GM12878 (cell line): ENCODE results near the gene TMEM161A. TPM values are rescaled to one million over a fixed set of nuclear protein-coding genes. Genes with fewer than 3 reads are reported as not detected.

Experiments used
- ATAC-seq: fragments of 200-7000 bp; cut with Tn5 transposase; 3 replicates; pipeline ENCODE4 v1.9.1; 2020; ENCODE audit warnings: mild to moderate bottlenecking, moderate library complexity
- BruUV-seq: library from RNA; stranded (reverse); fragments of 400-500 nt; replicated peaks from 2 replicates; lab custom pipeline; 2021; lab: Mats Ljungman, UMichigan
- CTCF ChIA-PET: fragments of 300-600 bp; sonication (Branson Sonifier 250); formaldehyde crosslinking; extraction: SDS; loops from one replicate; lab custom pipeline; 2021; ENCODE audit warnings: inconsistent platforms; lab: Yijun Ruan, JAX
- POLR2A ChIA-PET: fragments of 350-600 bp; formaldehyde crosslinking; extraction: SDS; loops from one replicate; lab custom pipeline; 2021; ENCODE audit warnings: inconsistent platforms; lab: Charles Lee
- RAD21 ChIA-PET: fragments of 300-600 bp; sonication (Branson Sonifier 250); formaldehyde crosslinking; loops from one replicate; lab custom pipeline; 2023; ENCODE audit warnings: antibody characterized with exemption; ENCODE audit not compliant: unreplicated experiment; lab: Charles Lee
- SMC1A ChIA-PET: fragments of 300-600 bp; sonication (Branson Sonifier 250); formaldehyde crosslinking; loops from one replicate; lab custom pipeline; 2023; ENCODE audit not compliant: unreplicated experiment, uncharacterized antibody; lab: Charles Lee
- DNase-seq: peaks from one replicate; pipeline ENCODE4 v3.0.0-alpha.2; 2011; ENCODE audit warnings: low read depth, low spot score
- FAIRE-seq: peaks from 3 replicates; lab custom pipeline; 2011; peaks lifted over from hg19 to GRCh38; lab: Jason Lieb, UNC
- H2AFZ ChIP-seq: 2 replicates; pipeline ENCODE4 v1.6.0; 2011; ENCODE audit warnings: low read depth, low read length, control low read depth; ENCODE audit not compliant: control insufficient read depth
- H3K27ac ChIP-seq: 2 replicates; pipeline ENCODE4 v1.5.1; 2011; ENCODE audit warnings: control low read depth; ENCODE audit not compliant: control insufficient read depth, insufficient read depth
- H3K27me3 ChIP-seq, 2 experiments: replicated peaks in 1 of 2; 2 replicates each; pipeline versions ENCODE4 v1.6.0 to v1.6.1; 2011; ENCODE audit warnings: low read length in 1 of 2; ENCODE audit not compliant: control insufficient read depth in 2 of 2, insufficient read depth in 2 of 2
- H3K36me3 ChIP-seq, 2 experiments: 2 replicates each; pipeline ENCODE4 v1.5.1; 2011; ENCODE audit warnings: low read length in 1 of 2; ENCODE audit not compliant: control insufficient read depth in 2 of 2, insufficient read depth in 2 of 2
- H3K4me1 ChIP-seq: 2 replicates; pipeline ENCODE4 v1.6.1; 2011; ENCODE audit warnings: mild to moderate bottlenecking, low read length, moderate library complexity, mixed read lengths; ENCODE audit not compliant: control insufficient read depth, insufficient read depth
- H3K4me2 ChIP-seq: 2 replicates; pipeline ENCODE4 v1.6.0; 2011; ENCODE audit warnings: control low read depth; ENCODE audit not compliant: control insufficient read depth, insufficient read depth
- H3K4me3 ChIP-seq: fragments of 200-600 bp; sonication (generic); 2 replicates; pipeline ENCODE4 v1.5.1; 2016
- H3K79me2 ChIP-seq: 2 replicates; pipeline ENCODE4 v1.6.0; 2011; ENCODE audit warnings: low read length; ENCODE audit not compliant: control insufficient read depth, insufficient read depth
- H3K9ac ChIP-seq: 2 replicates; pipeline ENCODE4 v1.8.0; 2011; ENCODE audit warnings: low read length, control low read depth, mixed read lengths; ENCODE audit not compliant: control insufficient read depth, insufficient read depth
- H3K9me3 ChIP-seq: replicated peaks from 3 replicates; pipeline ENCODE4 v1.5.1; 2011; ENCODE audit warnings: mild to moderate bottlenecking, low read length; ENCODE audit not compliant: control insufficient read depth, insufficient read depth
- H4K20me1 ChIP-seq: 2 replicates; pipeline ENCODE4 v1.6.0; 2011; ENCODE audit not compliant: control insufficient read depth, insufficient read depth
- IRF5 ChIP-seq: fragments of 450-650 bp; IDR thresholded peaks from 2 replicates; pipeline ENCODE4 v1.6.1; 2017; ENCODE audit warnings: borderline replicate concordance
- RAD21 ChIP-seq: IDR thresholded peaks from 2 replicates; pipeline ENCODE4 v1.6.1; 2011; ENCODE audit warnings: mild to moderate bottlenecking, low read depth, low read length, moderate library complexity; ENCODE audit not compliant: insufficient read depth
- WGBS: methylation state at CpG from one replicate; pipeline ENCODE4 v1.1.6; 2016; ENCODE audit warnings: low lambda C conversion rate; ENCODE audit not compliant: insufficient replicate concordance, insufficient coverage; ENCODE audit errors: missing lambda C conversion rate; 5-methylcytosine and 5-hydroxymethylcytosine counted together
- in situ Hi-C: fragments of 300-500 bp; cut with MboI; formaldehyde crosslinking; loops from 9 replicates; pipeline ENCODE4 v1.14.3; 2018; ENCODE audit warnings: mixed read lengths
- intact Hi-C: fragments of 100-400 bp; cut with micrococcal nuclease; formaldehyde crosslinking; loops from one replicate; pipeline ENCODE4 v1.14.2; 2022; ENCODE audit not compliant: unreplicated experiment
- polyA plus RNA-seq, 11 experiments: library from polyadenylated mRNA; depleted of rRNA in 4 of 11; unstranded in 6 of 11; stranded (reverse) in 5 of 11; fragments of >200 nt; fragmentation: Nextera tagmentation in 4 of 11; fragmentation: Illumina TruSeq in 1 of 11; extraction: Ambion mirVana in 4 of 11; extraction: Trizol in 1 of 11; gene quantifications; 1 replicate in 1 of 11; 2 replicates in 10 of 11; pipeline versions ENCODE4 v1.2.1 to v1.2.3, GENCODE V29; 2011 to 2016; ENCODE audit warnings: inconsistent platforms in 2 of 11, missing spikeins in 2 of 11, low read depth in 1 of 11
- total RNA-seq, 4 experiments: library from RNA; depleted of rRNA in 3 of 4; stranded (reverse); fragments of >200 nt in 3 of 4; fragmentation: Illumina TruSeq in 1 of 4; extraction: Trizol in 1 of 4; gene quantifications; 2 replicates each; pipeline versions ENCODE4 v1.2.1 to v1.2.3, GENCODE V29; 2013 to 2021
- TF ChIP-seq, protein P1 (sequence below), 3 experiments: IDR thresholded peaks in 2 of 3; conservative IDR thresholded peaks in 1 of 3; 2 replicates each; pipeline ENCODE4 v1.5.1; 2011; ENCODE audit warnings: low read depth in 3 of 3, low read length in 3 of 3, mild to moderate bottlenecking in 3 of 3, control low read depth in 2 of 3, moderate library complexity in 2 of 3, inconsistent platforms in 1 of 3, mixed read lengths in 1 of 3; ENCODE audit not compliant: control insufficient read depth in 2 of 3, insufficient read depth in 1 of 3; ENCODE audit errors: extremely low read depth in 1 of 3

Gene TMEM161A
- total and polyA plus RNA-seq, 10 of the 15 experiments (the other 5 are each of a cell fraction or from before 2014, with no cell fraction given) = 1.1 to 37.1 (median 19.0) TPM

DNA sequence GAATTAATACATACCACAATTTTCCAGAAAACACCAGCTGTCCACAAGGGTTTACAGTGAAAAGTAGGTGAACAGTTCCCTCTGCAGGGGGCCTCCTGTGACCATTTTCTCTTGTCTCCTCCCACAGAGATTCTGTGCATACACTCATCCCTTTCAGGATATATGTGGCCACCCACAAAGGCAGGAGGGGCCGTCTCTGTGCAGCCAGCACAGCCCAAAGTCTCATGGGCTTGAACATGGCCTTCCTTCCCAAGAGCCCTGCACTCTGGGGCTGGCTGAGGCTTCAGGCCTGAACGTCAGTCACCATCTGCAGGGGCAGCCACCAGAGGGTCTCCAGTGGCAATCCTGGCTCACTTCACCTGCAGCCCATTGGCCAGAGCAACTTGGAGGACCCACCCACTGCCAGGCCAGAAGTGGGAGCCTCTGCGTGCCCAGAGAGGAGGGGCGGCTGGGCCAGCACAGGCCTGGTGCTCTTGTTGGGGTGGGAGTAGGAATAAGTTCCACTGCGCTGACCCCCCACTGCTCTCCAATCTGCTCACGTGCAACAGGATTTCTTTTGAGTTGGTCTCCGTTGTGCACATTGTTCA is 25.1 kb downstream of the TMEM161A start:
- Histone ChIP-seq H3K36me3 (no peaks in the 10 kb centered on the region), H3K9ac (no peak overlapping the region), H3K4me1 (no peaks in the 10 kb centered on the region), H3K79me2 (no peaks in the 10 kb centered on the region), H3K27me3 (no peaks in the 10 kb centered on the region), H4K20me1 (no peaks in the 10 kb centered on the region), H3K27ac (no peak overlapping the region), H3K4me3 (no peak overlapping the region), H3K4me2 (no peak overlapping the region), H2AFZ (no peak overlapping the region), H3K9me3 (no peaks in the 10 kb centered on the region)
- RAD21 ChIA-PET = interaction anchor here (0.7 kb wide), 1 partner anchor 376 kb away, joined by 4 read pairs; no protein-coding TSS in a partner anchor
- intact Hi-C loops = loop anchor here (5.0 kb wide), 1 partner anchor 61 kb away; no protein-coding TSS in a partner anchor
- 84% methylated on average over 7 of the region's 7 CpGs for WGBS
- CTCF ChIA-PET = interaction anchor here (0.6 to 1.3 kb wide), 2 partner anchors 60 to 247 kb away, joined by 3 read pairs; no protein-coding TSS in a partner anchor
- ATAC-seq = peak; percentile 45
- BruUV-seq = no TSS peak
- no peak for DNase-seq
- no peak for FAIRE-seq
- POLR2A ChIA-PET = interaction anchor here (0.5 kb wide), 1 partner anchor 22 kb away, joined by 3 read pairs; no protein-coding TSS in a partner anchor
- SMC1A ChIA-PET = interaction anchor here (1.7 kb wide), 1 partner anchor 60 kb away, joined by 4 read pairs; no protein-coding TSS in a partner anchor
- in situ Hi-C loops = no loop called here
- TF ChIP-seq RAD21 = peak; percentile 37
- TF ChIP-seq IRF5 = no peak
- TF ChIP-seq, protein P1, sequence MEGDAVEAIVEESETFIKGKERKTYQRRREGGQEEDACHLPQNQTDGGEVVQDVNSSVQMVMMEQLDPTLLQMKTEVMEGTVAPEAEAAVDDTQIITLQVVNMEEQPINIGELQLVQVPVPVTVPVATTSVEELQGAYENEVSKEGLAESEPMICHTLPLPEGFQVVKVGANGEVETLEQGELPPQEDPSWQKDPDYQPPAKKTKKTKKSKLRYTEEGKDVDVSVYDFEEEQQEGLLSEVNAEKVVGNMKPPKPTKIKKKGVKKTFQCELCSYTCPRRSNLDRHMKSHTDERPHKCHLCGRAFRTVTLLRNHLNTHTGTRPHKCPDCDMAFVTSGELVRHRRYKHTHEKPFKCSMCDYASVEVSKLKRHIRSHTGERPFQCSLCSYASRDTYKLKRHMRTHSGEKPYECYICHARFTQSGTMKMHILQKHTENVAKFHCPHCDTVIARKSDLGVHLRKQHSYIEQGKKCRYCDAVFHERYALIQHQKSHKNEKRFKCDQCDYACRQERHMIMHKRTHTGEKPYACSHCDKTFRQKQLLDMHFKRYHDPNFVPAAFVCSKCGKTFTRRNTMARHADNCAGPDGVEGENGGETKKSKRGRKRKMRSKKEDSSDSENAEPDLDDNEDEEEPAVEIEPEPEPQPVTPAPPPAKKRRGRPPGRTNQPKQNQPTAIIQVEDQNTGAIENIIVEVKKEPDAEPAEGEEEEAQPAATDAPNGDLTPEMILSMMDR (IDR thresholded peaks at IDR 0.05 in 2 of 3, conservative IDR thresholded peaks at IDR 0.05 in 1 of 3; ENCODE audit: control insufficient read depth in 2 of 3, extremely low read depth in 1 of 3, insufficient read depth in 1 of 3, low read depth in 3 of 3, low read length in 3 of 3) = peak in 1 of 3 experiments; percentile 12; a peak in 1 of 6 replicates
